Activated CD4-positive, CD25-positive, alpha-beta regulatory T cell treated with anti-CD3 and anti-CD28 coated beads, Interleukin-2, amount 50 U/mL, for 16 hours (primary cell): ENCODE data around the gene CEP72.

Source experiments
- DNase-seq: peaks from one replicate; pipeline ENCODE4 v3.0.0-alpha.2; 2020; ENCODE audit warnings: low read depth, low spot score

The CEP72 gene

GRCh38 chr5:639253-639530 is 27.1 kb downstream of the CEP72 start:
- DNase-seq: no peak

GRCh38 chr5:639584-640213 is 27.6 kb downstream of the CEP72 start:
- DNase-seq: no peak

- no peak for DNase-seq
Observed at GRCh38 chr5:640461-641330, 28.6 kb downstream of the CEP72 start.

- DNase-seq: no peak
Observed at GRCh38 chr5:641331-641765, 29.2 kb downstream of the CEP72 start.

- DNase-seq: no peak
Observed at GRCh38 chr5:642481-642880, 30.3 kb downstream of the CEP72 start.

- DNase-seq: no peak
Observed at GRCh38 chr5:643351-643801, 31.2 kb downstream of the CEP72 start.

GRCh38 chr5:643811-644271 is 31.7 kb downstream of the CEP72 start:
- DNase-seq: no peak

- DNase-seq: no peak
Observed at GRCh38 chr5:644509-644908, 32.4 kb downstream of the CEP72 start.

GRCh38 chr5:644971-645370 is 32.8 kb downstream of the CEP72 start:
- DNase-seq: no peak

GRCh38 chr5:645421-645820 is 33.3 kb downstream of the CEP72 start:
- DNase-seq: no peak

- no peak for DNase-seq
Observed at GRCh38 chr5:646396-647201, 34.5 kb downstream of the CEP72 start.

- DNase-seq: no peak
Observed at GRCh38 chr5:647311-647710, 35.2 kb downstream of the CEP72 start.

GRCh38 chr5:647727-648126 is 35.6 kb downstream of the CEP72 start:
- DNase-seq: no peak

GRCh38 chr5:651296-652022 is 39.3 kb downstream of the CEP72 start:
- no peak for DNase-seq

GRCh38 chr5:652023-652515 is 39.9 kb downstream of the CEP72 start:
- no peak for DNase-seq

GRCh38 chr5:652773-653350 is 40.7 kb downstream of the CEP72 start:
- DNase-seq: no peak

GRCh38 chr5:654071-654778 is 42.1 kb downstream of the CEP72 start:
- no peak for DNase-seq

- DNase-seq: no peak
Observed at GRCh38 chr5:655406-655805, 43.3 kb downstream of the CEP72 start.

GRCh38 chr5:657570-657969 is 45.4 kb downstream of the CEP72 start:
- no peak for DNase-seq

GRCh38 chr5:658103-658502 is 46.0 kb downstream of the CEP72 start:
- no peak for DNase-seq
